SK-N-SH (cell line): ENCODE measurements around the gene TTC19. TPM values are rescaled to one million over a fixed set of nuclear protein-coding genes. Genes with fewer than 3 reads are reported as not detected.
A peak's percentile ranks its signal among the peaks of the same experiment; 100 is the strongest.

Experiments
- CTCF ChIA-PET: fragments of 300-600, 350-600 bp; formaldehyde crosslinking; extraction: SDS; loops from one replicate; lab custom pipeline; 2021; lab: Yijun Ruan, JAX
- POLR2A ChIA-PET: fragments of 350-600 bp; sonication (Branson Sonifier 250); formaldehyde crosslinking; extraction: SDS; loops from one replicate; lab custom pipeline; 2020; ENCODE audit warnings: antibody characterized with exemption, inconsistent platforms; lab: Yijun Ruan, JAX
- DNase-seq: peaks from one replicate; pipeline ENCODE4 v3.0.0; 2012
- H2AFZ ChIP-seq: fragments of 200-600 bp; sonication (generic); 2 replicates; pipeline ENCODE4 v1.8.1; 2016; ENCODE audit warnings: antibody characterized with exemption, mild to moderate bottlenecking, low read depth
- H3F3A ChIP-seq: fragments of 200-600 bp; sonication (generic); replicated peaks from 2 replicates; pipeline ENCODE3; 2016; ENCODE audit warnings: antibody characterized with exemption, mild to moderate bottlenecking; ENCODE audit not compliant: insufficient read depth
- H3K27ac ChIP-seq, 2 experiments: fragments of 200-500 bp in 1 of 2; fragments of 200-600 bp in 1 of 2; sonication (Bioruptor generic) in 1 of 2; sonication (generic), shearing (Covaris generic) in 1 of 2; 2 replicates each; pipeline versions ENCODE4 v1.5.1 to v1.6.1; 2014 to 2016; ENCODE audit warnings: low read depth in 2 of 2, inconsistent platforms in 1 of 2, low read length in 1 of 2, mild to moderate bottlenecking in 1 of 2, mixed read lengths in 1 of 2
- H3K27me3 ChIP-seq: fragments of 200-600 bp; sonication (generic), shearing (Covaris generic); 2 replicates; pipeline ENCODE4 v1.6.1; 2016; ENCODE audit warnings: mixed run types; ENCODE audit not compliant: insufficient read depth
- H3K36me3 ChIP-seq, 2 experiments: fragments of 200-500 bp in 1 of 2; fragments of 200-600 bp in 1 of 2; sonication (Bioruptor generic) in 1 of 2; sonication (generic) in 1 of 2; replicated peaks in 1 of 2; 2 replicates each; pipeline versions ENCODE3 to v1.5.1; 2014 to 2016; ENCODE audit warnings: low read length in 1 of 2, mild to moderate bottlenecking in 1 of 2; ENCODE audit not compliant: insufficient read depth in 2 of 2, control insufficient read depth in 1 of 2
- H3K4me1 ChIP-seq, 2 experiments: fragments of 200-500 bp in 1 of 2; fragments of 200-600 bp in 1 of 2; sonication (Bioruptor generic) in 1 of 2; sonication (generic), shearing (Covaris generic) in 1 of 2; 2 replicates each; pipeline versions ENCODE4 v1.5.1 to v1.6.1; 2014 to 2016; ENCODE audit warnings: low read depth in 1 of 2, low read length in 1 of 2, mixed run types in 1 of 2; ENCODE audit not compliant: insufficient read depth in 2 of 2, control insufficient read depth in 1 of 2
- H3K4me2 ChIP-seq: fragments of 200-600 bp; sonication (generic), shearing (Covaris generic); 2 replicates; pipeline ENCODE4 v1.6.1; 2017; ENCODE audit warnings: mixed run types
- H3K4me3 ChIP-seq, 2 experiments: fragments of 200-500 bp in 1 of 2; fragments of 200-600 bp in 1 of 2; sonication (Bioruptor generic) in 1 of 2; sonication (generic), shearing (Covaris generic) in 1 of 2; 2 replicates each; pipeline versions ENCODE4 v1.5.1 to v1.8.1; 2014 to 2016; ENCODE audit warnings: low read depth in 2 of 2, inconsistent platforms in 1 of 2, low read length in 1 of 2, mild to moderate bottlenecking in 1 of 2, mixed read lengths in 1 of 2, moderate library complexity in 1 of 2
- H3K79me2 ChIP-seq: fragments of 200-600 bp; sonication (generic); 2 replicates; pipeline ENCODE4 v1.8.1; 2017; ENCODE audit warnings: mild to moderate bottlenecking; ENCODE audit not compliant: insufficient read depth
- H3K9ac ChIP-seq: fragments of 200-600 bp; sonication (generic); 2 replicates; pipeline ENCODE4 v1.6.1; 2017; ENCODE audit warnings: mixed run types
- H3K9me2 ChIP-seq: fragments of 200-600 bp; sonication (generic); 2 replicates; pipeline ENCODE4 v1.6.1; 2017; ENCODE audit warnings: mixed run types
- H3K9me3 ChIP-seq: fragments of 200-600 bp; sonication (generic); 2 replicates; pipeline ENCODE4 v1.6.1; 2017; ENCODE audit warnings: mixed run types, mild to moderate bottlenecking, moderate library complexity
- H4K20me1 ChIP-seq: fragments of 200-600 bp; sonication (generic); 2 replicates; pipeline ENCODE4 v1.6.1; 2017; ENCODE audit warnings: mild to moderate bottlenecking, mixed run types; ENCODE audit not compliant: insufficient read depth
- CHD2 ChIP-seq: fragments of 150-350 bp; IDR thresholded peaks from 2 replicates; pipeline ENCODE4 v1.6.1; 2018; ENCODE audit warnings: low read length; ENCODE audit not compliant: partially characterized antibody
- ELF1 ChIP-seq: IDR thresholded peaks from 2 replicates; pipeline ENCODE4 v1.4.0; 2012
- EP300 ChIP-seq, 2 experiments: IDR thresholded peaks; 2 replicates each; pipeline versions ENCODE4 v1.4.0 to v1.6.1; 2012; ENCODE audit warnings: borderline replicate concordance in 1 of 2, low read depth in 1 of 2, low read length in 1 of 2
- FOSL2 ChIP-seq: IDR thresholded peaks from 2 replicates; pipeline ENCODE4 v1.4.0; 2012; ENCODE audit warnings: low read depth, mild to moderate bottlenecking, moderate library complexity, borderline replicate concordance
- FOXJ3 ChIP-seq: sonication (generic); formaldehyde crosslinking; IDR thresholded peaks from 2 replicates; pipeline ENCODE4 v1.5.1; 2020; ENCODE audit warnings: mild to moderate bottlenecking, missing genetic modification reagents
- FOXM1 ChIP-seq: IDR thresholded peaks from 2 replicates; pipeline ENCODE4 v1.4.0; 2012; ENCODE audit warnings: low read depth, mild to moderate bottlenecking
- GABPA ChIP-seq: IDR thresholded peaks from 2 replicates; pipeline ENCODE4 v1.4.0; 2012; ENCODE audit warnings: low read depth, mild to moderate bottlenecking
- GATA2 ChIP-seq: sonication (generic); formaldehyde crosslinking; IDR thresholded peaks from 2 replicates; pipeline ENCODE4 v1.5.0; 2020; ENCODE audit warnings: mild to moderate bottlenecking, missing genetic modification reagents
- JUND ChIP-seq: IDR thresholded peaks from 2 replicates; pipeline ENCODE4 v1.4.0; 2012
- MEF2A ChIP-seq: IDR thresholded peaks from 2 replicates; pipeline ENCODE4 v1.4.0; 2012; ENCODE audit warnings: low read depth, borderline replicate concordance
- MXI1 ChIP-seq: IDR thresholded peaks from 2 replicates; pipeline ENCODE4 v1.6.1; 2012; ENCODE audit warnings: mild to moderate bottlenecking, low read depth, low read length, improper control_type of control experiment
- RAD21 ChIP-seq: IDR thresholded peaks from 2 replicates; pipeline ENCODE4 v1.6.1; 2012; ENCODE audit warnings: mild to moderate bottlenecking, low read length
- RFX5 ChIP-seq: IDR thresholded peaks from 2 replicates; pipeline ENCODE4 v1.6.1; 2012; ENCODE audit warnings: mild to moderate bottlenecking, improper control_type of control experiment, low read length
- RXRA ChIP-seq: IDR thresholded peaks from 2 replicates; pipeline ENCODE4 v1.4.0; 2012; ENCODE audit warnings: low read depth, mild to moderate bottlenecking, borderline replicate concordance
- SIN3A ChIP-seq: IDR thresholded peaks from 2 replicates; pipeline ENCODE4 v1.6.1; 2012; ENCODE audit warnings: low read depth, mild to moderate bottlenecking, low read length, moderate library complexity, borderline replicate concordance
- TCF12 ChIP-seq: IDR thresholded peaks from 2 replicates; pipeline ENCODE4 v1.4.0; 2012
- USF1 ChIP-seq: IDR thresholded peaks from 2 replicates; pipeline ENCODE4 v1.4.0; 2012; ENCODE audit warnings: low read depth, borderline replicate concordance
- USF2 ChIP-seq: fragments of 150-350 bp; IDR thresholded peaks from 2 replicates; pipeline ENCODE4 v1.6.1; 2017; ENCODE audit warnings: antibody characterized with exemption, low read length, low read depth, borderline replicate concordance
- YY1 ChIP-seq: IDR thresholded peaks from 2 replicates; pipeline ENCODE4 v1.4.0; 2012; ENCODE audit warnings: low read depth, mild to moderate bottlenecking
- WGBS: methylation state at CpG from one replicate; pipeline ENCODE4 v1.1.6; 2017; ENCODE audit warnings: low lambda C conversion rate; 5-methylcytosine and 5-hydroxymethylcytosine counted together
- polyA plus RNA-seq, 3 experiments: library from polyadenylated mRNA; depleted of rRNA; stranded (reverse); fragments of >200 nt; gene quantifications; 2 replicates each; pipeline ENCODE4 v1.2.3, GENCODE V29; 2012
- TF ChIP-seq, protein P1 (sequence below): fragments of 200-600 bp; sonication (generic); IDR thresholded peaks from 2 replicates; pipeline ENCODE4 v1.6.1; 2017; ENCODE audit warnings: antibody characterized with exemption, mild to moderate bottlenecking, moderate library complexity
- TF ChIP-seq, protein P2 (sequence below): IDR thresholded peaks from 2 replicates; pipeline ENCODE4 v1.6.1; 2012; ENCODE audit warnings: mild to moderate bottlenecking, low read depth, low read length, moderate library complexity
- TF ChIP-seq, protein P3 (sequence below): IDR thresholded peaks from 2 replicates; pipeline ENCODE4 v1.4.0; 2012; ENCODE audit warnings: low read depth, borderline replicate concordance
- TF ChIP-seq, protein P4 (sequence below): IDR thresholded peaks from 2 replicates; pipeline ENCODE4 v1.4.0; 2012; ENCODE audit warnings: low read depth
- TF ChIP-seq, protein P5 (sequence below): IDR thresholded peaks from 2 replicates; pipeline ENCODE4; 2012

The TTC19 gene
- polyA plus RNA-seq, 1 of the 3 experiments (the other 2 are of a cell fraction), result 6.6 TPM

DNA sequence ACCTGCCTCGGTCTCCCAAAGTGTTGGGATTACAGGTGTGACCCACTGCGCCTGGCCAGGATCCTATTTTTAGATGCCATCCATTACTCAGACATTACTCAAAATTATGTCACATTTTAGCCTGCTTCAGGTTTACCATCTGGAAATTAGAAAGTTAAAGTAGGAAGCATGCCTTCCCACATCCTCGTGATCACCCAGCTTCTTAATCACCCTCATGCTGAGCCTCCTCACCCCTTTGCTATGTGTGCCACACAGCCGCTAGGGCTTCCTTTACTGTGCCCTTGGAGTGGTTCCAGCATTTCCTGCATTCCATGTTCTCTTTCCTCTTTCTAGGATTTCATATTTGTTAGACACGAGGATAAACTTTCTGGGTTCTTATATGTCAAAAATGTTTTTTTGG is 45.4 kb upstream of the TTC19 start:
- Histone ChIP-seq H3K4me3 (no peak overlapping the region), H3K79me2 (no peaks in the 10 kb centered on the region), H3K27me3 (no peaks in the 10 kb centered on the region), H3F3A (peaks cover 25% of the 10 kb centered on the region), H3K9me2 (no peaks in the 10 kb centered on the region), H3K27ac (peak overlapping the region in 1 of 2 experiments; percentile 59; a peak in 2 of 4 replicates), H4K20me1 (no peaks in the 10 kb centered on the region), H3K4me2 (peak overlapping the region; percentile 55; the same call in 1 of the 2 replicates), H3K9me3 (no peaks in the 10 kb centered on the region), H3K36me3 (no peaks in the 10 kb centered on the region), H2AFZ (no peak overlapping the region), H3K4me1 (peaks cover 0 to 18% of the 10 kb centered on the region in 2 experiments; a peak in 1 of 4 replicates), H3K9ac (no peak overlapping the region)
- WGBS, result 20% methylated on average over 5 of the region's 5 CpGs
- no peak for DNase-seq
- POLR2A ChIA-PET, result no interaction called here
- CTCF ChIA-PET, result no interaction called here
- TF ChIP-seq TCF12 (peak; percentile 87), ELF1 (peak; percentile 36; the same call in 1 of the 2 replicates), EP300 (IDR thresholded peaks at IDR 0.05; ENCODE audit: borderline replicate concordance in 1 of 2, low read depth in 1 of 2, low read length in 1 of 2) (peak in 1 of 2 experiments; percentile 86; a peak in 2 of 4 replicates), USF2 (no peak), JUND (peak; percentile 74), SIN3A (peak; percentile 64; the same call in 1 of the 2 replicates), USF1 (no peak), YY1 (no peak), FOXM1 (no peak), MXI1 (no peak), RXRA (peak; percentile 52; the same call in 1 of the 2 replicates), CHD2 (no peak), GABPA (no peak), GATA2 (no peak), FOSL2 (peak; percentile 72), MEF2A (peak; percentile 82), FOXJ3 (CRISPR knock-in tag) (no peak), RAD21 (no peak), RFX5 (no peak)
- TF ChIP-seq, protein P1, sequence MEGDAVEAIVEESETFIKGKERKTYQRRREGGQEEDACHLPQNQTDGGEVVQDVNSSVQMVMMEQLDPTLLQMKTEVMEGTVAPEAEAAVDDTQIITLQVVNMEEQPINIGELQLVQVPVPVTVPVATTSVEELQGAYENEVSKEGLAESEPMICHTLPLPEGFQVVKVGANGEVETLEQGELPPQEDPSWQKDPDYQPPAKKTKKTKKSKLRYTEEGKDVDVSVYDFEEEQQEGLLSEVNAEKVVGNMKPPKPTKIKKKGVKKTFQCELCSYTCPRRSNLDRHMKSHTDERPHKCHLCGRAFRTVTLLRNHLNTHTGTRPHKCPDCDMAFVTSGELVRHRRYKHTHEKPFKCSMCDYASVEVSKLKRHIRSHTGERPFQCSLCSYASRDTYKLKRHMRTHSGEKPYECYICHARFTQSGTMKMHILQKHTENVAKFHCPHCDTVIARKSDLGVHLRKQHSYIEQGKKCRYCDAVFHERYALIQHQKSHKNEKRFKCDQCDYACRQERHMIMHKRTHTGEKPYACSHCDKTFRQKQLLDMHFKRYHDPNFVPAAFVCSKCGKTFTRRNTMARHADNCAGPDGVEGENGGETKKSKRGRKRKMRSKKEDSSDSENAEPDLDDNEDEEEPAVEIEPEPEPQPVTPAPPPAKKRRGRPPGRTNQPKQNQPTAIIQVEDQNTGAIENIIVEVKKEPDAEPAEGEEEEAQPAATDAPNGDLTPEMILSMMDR, result peak; percentile 25
- TF ChIP-seq, protein P2, sequence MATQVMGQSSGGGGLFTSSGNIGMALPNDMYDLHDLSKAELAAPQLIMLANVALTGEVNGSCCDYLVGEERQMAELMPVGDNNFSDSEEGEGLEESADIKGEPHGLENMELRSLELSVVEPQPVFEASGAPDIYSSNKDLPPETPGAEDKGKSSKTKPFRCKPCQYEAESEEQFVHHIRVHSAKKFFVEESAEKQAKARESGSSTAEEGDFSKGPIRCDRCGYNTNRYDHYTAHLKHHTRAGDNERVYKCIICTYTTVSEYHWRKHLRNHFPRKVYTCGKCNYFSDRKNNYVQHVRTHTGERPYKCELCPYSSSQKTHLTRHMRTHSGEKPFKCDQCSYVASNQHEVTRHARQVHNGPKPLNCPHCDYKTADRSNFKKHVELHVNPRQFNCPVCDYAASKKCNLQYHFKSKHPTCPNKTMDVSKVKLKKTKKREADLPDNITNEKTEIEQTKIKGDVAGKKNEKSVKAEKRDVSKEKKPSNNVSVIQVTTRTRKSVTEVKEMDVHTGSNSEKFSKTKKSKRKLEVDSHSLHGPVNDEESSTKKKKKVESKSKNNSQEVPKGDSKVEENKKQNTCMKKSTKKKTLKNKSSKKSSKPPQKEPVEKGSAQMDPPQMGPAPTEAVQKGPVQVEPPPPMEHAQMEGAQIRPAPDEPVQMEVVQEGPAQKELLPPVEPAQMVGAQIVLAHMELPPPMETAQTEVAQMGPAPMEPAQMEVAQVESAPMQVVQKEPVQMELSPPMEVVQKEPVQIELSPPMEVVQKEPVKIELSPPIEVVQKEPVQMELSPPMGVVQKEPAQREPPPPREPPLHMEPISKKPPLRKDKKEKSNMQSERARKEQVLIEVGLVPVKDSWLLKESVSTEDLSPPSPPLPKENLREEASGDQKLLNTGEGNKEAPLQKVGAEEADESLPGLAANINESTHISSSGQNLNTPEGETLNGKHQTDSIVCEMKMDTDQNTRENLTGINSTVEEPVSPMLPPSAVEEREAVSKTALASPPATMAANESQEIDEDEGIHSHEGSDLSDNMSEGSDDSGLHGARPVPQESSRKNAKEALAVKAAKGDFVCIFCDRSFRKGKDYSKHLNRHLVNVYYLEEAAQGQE, result 0 out of 2 replicates have a peak, but pooled peaks have one; percentile 16
- TF ChIP-seq, protein P3, sequence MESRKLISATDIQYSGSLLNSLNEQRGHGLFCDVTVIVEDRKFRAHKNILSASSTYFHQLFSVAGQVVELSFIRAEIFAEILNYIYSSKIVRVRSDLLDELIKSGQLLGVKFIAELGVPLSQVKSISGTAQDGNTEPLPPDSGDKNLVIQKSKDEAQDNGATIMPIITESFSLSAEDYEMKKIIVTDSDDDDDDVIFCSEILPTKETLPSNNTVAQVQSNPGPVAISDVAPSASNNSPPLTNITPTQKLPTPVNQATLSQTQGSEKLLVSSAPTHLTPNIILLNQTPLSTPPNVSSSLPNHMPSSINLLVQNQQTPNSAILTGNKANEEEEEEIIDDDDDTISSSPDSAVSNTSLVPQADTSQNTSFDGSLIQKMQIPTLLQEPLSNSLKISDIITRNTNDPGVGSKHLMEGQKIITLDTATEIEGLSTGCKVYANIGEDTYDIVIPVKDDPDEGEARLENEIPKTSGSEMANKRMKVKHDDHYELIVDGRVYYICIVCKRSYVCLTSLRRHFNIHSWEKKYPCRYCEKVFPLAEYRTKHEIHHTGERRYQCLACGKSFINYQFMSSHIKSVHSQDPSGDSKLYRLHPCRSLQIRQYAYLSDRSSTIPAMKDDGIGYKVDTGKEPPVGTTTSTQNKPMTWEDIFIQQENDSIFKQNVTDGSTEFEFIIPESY, result no peak
- TF ChIP-seq, protein P4, sequence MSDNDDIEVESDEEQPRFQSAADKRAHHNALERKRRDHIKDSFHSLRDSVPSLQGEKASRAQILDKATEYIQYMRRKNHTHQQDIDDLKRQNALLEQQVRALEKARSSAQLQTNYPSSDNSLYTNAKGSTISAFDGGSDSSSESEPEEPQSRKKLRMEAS, result peak; percentile 90
- TF ChIP-seq, protein P5, sequence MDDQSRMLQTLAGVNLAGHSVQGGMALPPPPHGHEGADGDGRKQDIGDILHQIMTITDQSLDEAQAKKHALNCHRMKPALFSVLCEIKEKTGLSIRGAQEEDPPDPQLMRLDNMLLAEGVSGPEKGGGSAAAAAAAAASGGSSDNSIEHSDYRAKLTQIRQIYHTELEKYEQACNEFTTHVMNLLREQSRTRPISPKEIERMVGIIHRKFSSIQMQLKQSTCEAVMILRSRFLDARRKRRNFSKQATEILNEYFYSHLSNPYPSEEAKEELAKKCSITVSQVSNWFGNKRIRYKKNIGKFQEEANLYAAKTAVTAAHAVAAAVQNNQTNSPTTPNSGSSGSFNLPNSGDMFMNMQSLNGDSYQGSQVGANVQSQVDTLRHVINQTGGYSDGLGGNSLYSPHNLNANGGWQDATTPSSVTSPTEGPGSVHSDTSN, result 0 out of 2 replicates have a peak, but pooled peaks have one; percentile 45
